Daoy (cell line): ENCODE data around the gene OCIAD1. TPM values are rescaled to one million over a fixed set of nuclear protein-coding genes. Genes with fewer than 3 reads are reported as not detected.
"Not testable (repeated sequence)": the region's sequence is repeated elsewhere in the genome, so short reads cannot be mapped to it uniquely, and the experiment has no call there.

Experiments used
- DNase-seq: peaks from one replicate; pipeline ENCODE4 v3.0.0-alpha.2; 2015; ENCODE audit warnings: low read depth
- total RNA-seq: library from RNA; depleted of rRNA; stranded (reverse); fragments of >200 nt; shearing (Covaris generic); gene quantifications from 2 replicates; pipeline ENCODE4 v1.2.3, GENCODE V29; 2014; rRNA removed

Gene OCIAD1
- 145 and 147 TPM in 2 replicates for total RNA-seq

- peak; percentile 99 for DNase-seq
Observed at GRCh38 chr4:48830706-48831531, at the start of gene OCIAD1. Gene OCIAD1, plus strand, starts transcription at chr4:48831088. Its CDS starts 1,537 bp downstream, at chr4:48832625.

- DNase-seq = no peak
Observed at GRCh38 chr4:48781968-48782367, 48.9 kb upstream of the OCIAD1 start.

- no peak for DNase-seq
Observed at GRCh38 chr4:48785302-48785701, 45.6 kb upstream of the OCIAD1 start.

- DNase-seq = no peak
Observed at GRCh38 chr4:48786549-48786948, 44.3 kb upstream of the OCIAD1 start.

GRCh38 chr4:48787056-48787455, 43.8 kb upstream of the OCIAD1 start:
- DNase-seq = no peak

GRCh38 chr4:48790561-48790960, 40.3 kb upstream of the OCIAD1 start:
- no peak for DNase-seq

GRCh38 chr4:48791313-48791712, 39.6 kb upstream of the OCIAD1 start:
- DNase-seq = no peak

GRCh38 chr4:48792348-48793006, 38.4 kb upstream of the OCIAD1 start:
- DNase-seq = no peak

- DNase-seq = no peak
Observed at GRCh38 chr4:48795108-48795507, 35.8 kb upstream of the OCIAD1 start.

GRCh38 chr4:48796191-48796926, 34.5 kb upstream of the OCIAD1 start:
- DNase-seq = no peak

- DNase-seq = no peak
Observed at GRCh38 chr4:48796927-48797679, 33.8 kb upstream of the OCIAD1 start.

GRCh38 chr4:48798117-48798516, 32.8 kb upstream of the OCIAD1 start:
- no peak for DNase-seq

GRCh38 chr4:48799157-48799556, 31.7 kb upstream of the OCIAD1 start:
- DNase-seq = no peak

GRCh38 chr4:48800155-48800554, 30.7 kb upstream of the OCIAD1 start:
- DNase-seq = not testable (repeated sequence)

- no peak for DNase-seq
Observed at GRCh38 chr4:48801016-48801715, 29.7 kb upstream of the OCIAD1 start.

- no peak for DNase-seq
Observed at GRCh38 chr4:48804584-48805301, 26.1 kb upstream of the OCIAD1 start.

GRCh38 chr4:48812866-48813265, 18.0 kb upstream of the OCIAD1 start:
- DNase-seq = no peak

GRCh38 chr4:48813964-48814363, 16.9 kb upstream of the OCIAD1 start:
- DNase-seq = no peak

- no peak for DNase-seq
Observed at GRCh38 chr4:48815483-48815882, 15.4 kb upstream of the OCIAD1 start.

GRCh38 chr4:48816297-48816696, 14.6 kb upstream of the OCIAD1 start:
- not testable (repeated sequence) for DNase-seq
